Stimulated activated memory B cell treated with anti-CD40 and anti-IgM and Interleukin-4, amounts not matched to agents 10 μg/mL and 1 μg/mL and 100 μg/mL, for 72 hours (primary cell): ENCODE measurements around the gene UQCC2.

Source experiments
- ATAC-seq: fragments of 150-1000 bp; cut with Tn5 transposase; 2 replicates; pipeline ENCODE4 v1.10.0; 2021
- H3K27ac Mint-ChIP-seq: one replicate; pipeline ENCODE4 v1.8.0; 2022; ENCODE audit warnings: mild to moderate bottlenecking, mixed read lengths
- H3K27me3 Mint-ChIP-seq: one replicate; pipeline ENCODE4 v1.8.0; 2022; ENCODE audit warnings: mixed read lengths
- H3K36me3 Mint-ChIP-seq: one replicate; pipeline ENCODE4 v1.8.0; 2022; ENCODE audit warnings: mixed read lengths
- H3K4me1 Mint-ChIP-seq: one replicate; pipeline ENCODE4 v1.8.0; 2022; ENCODE audit warnings: mixed read lengths
- H3K4me3 Mint-ChIP-seq: one replicate; pipeline ENCODE4 v1.8.0; 2022; ENCODE audit warnings: mild to moderate bottlenecking, moderate library complexity, mixed read lengths
- H3K9me3 Mint-ChIP-seq: one replicate; pipeline ENCODE4 v1.8.0; 2022; ENCODE audit warnings: mixed read lengths

UQCC2 gene

DNA sequence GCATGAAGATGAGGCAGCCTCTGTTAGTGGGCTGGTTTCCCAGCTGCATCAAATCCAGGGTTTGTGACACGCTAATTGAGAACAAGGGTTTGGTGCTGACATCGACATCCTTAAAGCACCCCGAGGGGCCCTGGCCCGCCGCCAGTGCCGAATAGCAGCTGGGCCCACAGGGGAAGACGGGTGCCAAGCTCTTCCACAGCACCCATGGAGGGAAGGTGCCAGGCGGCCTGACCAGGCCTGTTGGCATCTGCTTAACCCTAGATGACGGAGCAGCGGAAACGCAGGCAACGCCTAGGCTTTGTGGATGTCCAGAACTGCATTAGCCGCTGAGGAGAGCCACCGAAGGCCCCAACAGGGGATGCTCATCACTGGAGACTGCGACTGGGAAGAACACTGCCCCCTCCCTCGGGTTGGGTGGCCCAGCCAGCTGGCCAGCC is 16.0 kb downstream of the UQCC2 start:
- Mint-ChIP-seq H3K4me3 (no peak overlapping the region), H3K27me3 (no peaks in the 10 kb centered on the region), H3K27ac (peak overlapping the region; percentile 88), H3K4me1 (peaks cover 88% of the 10 kb centered on the region), H3K9me3 (no peaks in the 10 kb centered on the region), H3K36me3 (peaks cover 59% of the 10 kb centered on the region)
- no peak for ATAC-seq

DNA sequence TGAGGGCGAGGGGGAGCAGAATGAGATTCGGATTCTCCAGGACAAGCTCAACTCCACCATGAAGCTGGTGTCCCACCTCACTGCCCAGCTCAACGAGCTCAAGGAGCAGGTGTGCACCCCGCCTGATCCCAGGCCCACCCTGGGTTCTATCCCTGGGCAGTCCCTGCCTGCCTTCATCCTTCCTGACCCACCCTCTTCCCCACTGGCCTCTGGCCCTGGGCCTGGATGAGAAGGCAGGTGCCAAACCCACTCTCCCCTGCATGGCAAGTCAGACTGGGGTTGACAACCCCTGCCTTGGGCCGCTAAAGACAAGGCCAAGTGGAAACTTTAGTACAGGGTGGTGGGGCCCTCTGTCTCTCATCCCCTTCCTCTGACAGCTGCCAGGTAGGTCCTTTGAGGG is 16.5 kb downstream of the UQCC2 start:
- H3K27me3 Mint-ChIP-seq, result no peaks in the 10 kb centered on the region
- peaks cover 60% of the 10 kb centered on the region for H3K36me3 Mint-ChIP-seq
- no peaks in the 10 kb centered on the region for H3K9me3 Mint-ChIP-seq
- H3K4me3 Mint-ChIP-seq, result no peak overlapping the region
- peak overlapping the region; percentile 88 for H3K27ac Mint-ChIP-seq
- H3K4me1 Mint-ChIP-seq, result peaks cover 83% of the 10 kb centered on the region
- ATAC-seq, result no peak

GRCh38 chr6:33694401-33694931 is 17.0 kb downstream of the UQCC2 start:
- Mint-ChIP-seq H3K4me3 (no peak overlapping the region), H3K9me3 (no peaks in the 10 kb centered on the region), H3K27me3 (no peaks in the 10 kb centered on the region), H3K4me1 (peaks cover 78% of the 10 kb centered on the region), H3K36me3 (peaks cover 65% of the 10 kb centered on the region), H3K27ac (peak overlapping the region; percentile 88)
- ATAC-seq, result no peak

GRCh38 chr6:33693186-33694105 is 18.1 kb downstream of the UQCC2 start:
- H3K4me1 Mint-ChIP-seq, result peaks cover 67% of the 10 kb centered on the region
- peak; percentile 44 for ATAC-seq
- no peaks in the 10 kb centered on the region for H3K9me3 Mint-ChIP-seq
- H3K4me3 Mint-ChIP-seq, result no peak overlapping the region
- peak overlapping the region; percentile 82 for H3K27ac Mint-ChIP-seq
- H3K36me3 Mint-ChIP-seq, result peaks cover 76% of the 10 kb centered on the region
- H3K27me3 Mint-ChIP-seq, result no peaks in the 10 kb centered on the region

DNA sequence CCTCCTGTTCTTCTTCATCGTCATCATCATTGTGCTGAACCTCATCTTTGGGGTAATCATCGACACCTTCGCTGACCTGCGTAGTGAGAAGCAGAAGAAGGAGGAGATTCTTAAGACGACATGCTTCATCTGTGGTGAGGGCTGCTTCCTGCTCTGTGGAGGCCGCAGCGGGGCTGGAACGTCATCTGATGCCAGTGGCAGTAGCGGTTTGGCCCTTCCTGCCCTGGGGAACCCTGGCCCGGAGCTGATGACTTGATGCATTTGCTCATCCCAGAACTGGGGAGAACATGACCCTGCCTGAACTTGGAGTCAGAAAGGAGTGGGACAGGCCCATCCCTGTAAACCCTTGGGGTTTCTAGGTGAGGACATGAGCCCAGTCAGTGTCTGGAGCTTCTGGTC is 18.7 kb downstream of the UQCC2 start:
- H3K36me3 Mint-ChIP-seq, result peaks cover 80% of the 10 kb centered on the region
- no peak overlapping the region for H3K4me3 Mint-ChIP-seq
- peak; percentile 88 for ATAC-seq
- H3K9me3 Mint-ChIP-seq, result no peaks in the 10 kb centered on the region
- peak overlapping the region; percentile 82 for H3K27ac Mint-ChIP-seq
- H3K27me3 Mint-ChIP-seq, result no peaks in the 10 kb centered on the region
- peaks cover 61% of the 10 kb centered on the region for H3K4me1 Mint-ChIP-seq

DNA sequence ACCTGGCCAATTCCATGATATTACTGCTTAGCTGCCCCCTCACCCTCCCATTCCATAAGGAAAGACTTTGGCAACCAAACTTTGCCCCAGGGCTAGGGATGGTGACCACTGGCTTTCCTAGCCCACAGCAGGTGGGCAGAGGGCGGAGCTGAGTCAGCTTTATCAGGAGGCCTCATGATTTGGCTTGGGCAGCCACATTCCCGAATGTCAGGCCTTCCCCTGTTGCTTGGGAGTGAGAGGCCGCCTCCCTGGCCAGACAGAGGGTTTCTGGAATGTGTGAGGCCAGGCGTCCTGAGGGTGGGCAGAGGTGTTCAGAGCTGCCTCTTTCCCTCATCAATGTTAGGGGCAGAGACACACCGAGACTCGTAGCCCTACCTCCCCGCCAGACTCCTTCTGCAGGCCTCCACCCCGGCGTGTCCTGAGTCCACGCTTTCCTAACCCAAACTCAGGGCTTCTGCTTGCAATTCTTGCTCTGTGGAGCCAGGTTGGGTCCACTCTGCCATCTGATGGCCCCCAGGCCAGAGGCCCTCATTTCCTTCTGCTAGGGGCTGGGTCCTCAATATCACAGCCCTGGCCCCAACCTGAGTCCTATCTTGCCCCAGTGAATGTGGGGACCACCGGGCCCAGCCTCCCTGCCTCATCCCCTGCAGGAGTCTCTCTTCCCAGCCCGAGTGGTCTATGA is 19.3 kb downstream of the UQCC2 start:
- Mint-ChIP-seq H3K36me3 (peaks cover 79% of the 10 kb centered on the region), H3K27ac (peak overlapping the region; percentile 82), H3K9me3 (no peaks in the 10 kb centered on the region), H3K4me3 (no peak overlapping the region), H3K4me1 (peaks cover 56% of the 10 kb centered on the region), H3K27me3 (no peaks in the 10 kb centered on the region)
- ATAC-seq, result no peak

GRCh38 chr6:33691456-33692077 is 19.9 kb downstream of the UQCC2 start:
- no peak for ATAC-seq
- Mint-ChIP-seq H3K4me3 (no peak overlapping the region), H3K9me3 (no peaks in the 10 kb centered on the region), H3K36me3 (peaks cover 85% of the 10 kb centered on the region), H3K4me1 (peaks cover 50% of the 10 kb centered on the region), H3K27me3 (no peaks in the 10 kb centered on the region), H3K27ac (peak overlapping the region; percentile 82)

DNA sequence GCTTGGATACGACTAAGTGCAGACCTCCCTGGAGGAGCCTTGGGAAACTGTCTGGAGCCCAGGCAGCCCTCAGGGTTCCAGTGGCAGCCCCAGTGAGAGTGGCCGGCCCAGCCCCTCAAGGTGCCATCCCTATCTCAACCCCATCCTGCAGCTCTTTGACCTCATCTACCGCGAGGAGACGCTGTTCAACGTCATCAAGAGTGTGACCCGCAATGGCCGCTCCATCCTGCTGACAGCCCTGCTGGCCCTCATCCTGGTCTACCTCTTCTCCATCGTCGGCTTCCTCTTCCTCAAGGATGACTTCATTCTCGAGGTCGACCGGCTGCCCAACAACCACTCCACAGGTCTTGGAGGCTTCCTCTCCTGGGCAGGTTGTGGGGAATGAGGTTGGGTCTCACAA is 20.7 kb downstream of the UQCC2 start:
- Mint-ChIP-seq H3K4me3 (no peak overlapping the region), H3K4me1 (peaks cover 41% of the 10 kb centered on the region), H3K27ac (no peak overlapping the region), H3K36me3 (peaks cover 85% of the 10 kb centered on the region), H3K27me3 (no peaks in the 10 kb centered on the region), H3K9me3 (no peaks in the 10 kb centered on the region)
- ATAC-seq, result no peak

DNA sequence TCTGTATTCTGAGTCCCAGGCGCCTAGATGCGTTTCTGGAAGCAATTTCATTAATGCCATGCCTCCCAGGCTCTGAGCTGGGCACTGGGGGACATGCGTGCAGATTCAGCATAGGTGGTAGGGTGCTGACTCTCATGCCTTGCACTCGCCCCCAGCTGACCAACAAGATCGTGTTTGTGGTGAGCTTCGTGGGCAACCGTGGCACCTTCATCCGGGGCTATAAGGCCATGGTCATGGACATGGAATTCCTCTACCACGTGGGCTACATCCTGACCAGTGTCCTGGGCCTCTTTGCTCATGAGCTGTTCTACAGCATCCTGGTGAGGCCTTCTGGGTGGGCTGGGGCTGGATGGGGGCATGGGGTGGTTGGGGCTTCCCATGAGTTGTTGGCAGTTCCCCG is 21.6 kb downstream of the UQCC2 start:
- H3K36me3 Mint-ChIP-seq, result peaks cover 87% of the 10 kb centered on the region

DNA sequence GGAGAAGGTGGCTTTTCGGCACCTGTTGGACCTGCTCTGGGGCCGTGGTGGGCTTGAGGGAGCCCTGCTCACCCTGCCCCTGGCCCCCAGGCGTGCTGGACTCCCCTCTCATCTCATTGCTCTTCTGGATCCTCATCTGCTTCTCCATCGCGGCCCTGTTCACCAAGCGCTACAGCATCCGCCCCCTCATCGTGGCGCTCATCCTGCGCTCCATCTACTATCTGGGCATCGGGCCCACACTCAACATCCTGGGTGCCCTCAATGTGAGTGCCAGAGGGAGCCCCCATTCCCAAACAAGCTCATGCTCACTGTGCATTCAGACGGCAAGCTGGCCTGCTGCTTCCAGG is 22.4 kb downstream of the UQCC2 start:
- peaks cover 25% of the 10 kb centered on the region for H3K4me1 Mint-ChIP-seq
- no peak for ATAC-seq
- no peak overlapping the region for H3K4me3 Mint-ChIP-seq
- no peak overlapping the region for H3K27ac Mint-ChIP-seq
- no peaks in the 10 kb centered on the region for H3K27me3 Mint-ChIP-seq
- H3K36me3 Mint-ChIP-seq, result peaks cover 87% of the 10 kb centered on the region
- no peaks in the 10 kb centered on the region for H3K9me3 Mint-ChIP-seq

More for the DNA sequence above, 21.6 kb downstream of the UQCC2 start:
- no peak for ATAC-seq
- H3K9me3 Mint-ChIP-seq, result no peaks in the 10 kb centered on the region
- peaks cover 33% of the 10 kb centered on the region for H3K4me1 Mint-ChIP-seq
- no peak overlapping the region for H3K27ac Mint-ChIP-seq
- H3K27me3 Mint-ChIP-seq, result no peaks in the 10 kb centered on the region
- no peak overlapping the region for H3K4me3 Mint-ChIP-seq

- Mint-ChIP-seq H3K36me3 (peaks cover 91% of the 10 kb centered on the region), H3K27me3 (no peaks in the 10 kb centered on the region), H3K9me3 (no peaks in the 10 kb centered on the region), H3K4me1 (peaks cover 20% of the 10 kb centered on the region), H3K27ac (no peak overlapping the region), H3K4me3 (no peak overlapping the region)
- no peak for ATAC-seq
Observed at GRCh38 chr6:33688451-33689147, 22.9 kb downstream of the UQCC2 start.

GRCh38 chr6:33688006-33688405 is 23.5 kb downstream of the UQCC2 start:
- peaks cover 90% of the 10 kb centered on the region for H3K36me3 Mint-ChIP-seq
- no peak for ATAC-seq
- H3K27ac Mint-ChIP-seq, result no peak overlapping the region
- H3K4me3 Mint-ChIP-seq, result no peak overlapping the region
- H3K27me3 Mint-ChIP-seq, result no peaks in the 10 kb centered on the region
- no peaks in the 10 kb centered on the region for H3K9me3 Mint-ChIP-seq
- peaks cover 14% of the 10 kb centered on the region for H3K4me1 Mint-ChIP-seq

GRCh38 chr6:33686981-33687975 is 24.2 kb downstream of the UQCC2 start:
- peaks cover 7% of the 10 kb centered on the region for H3K4me1 Mint-ChIP-seq
- no peaks in the 10 kb centered on the region for H3K27me3 Mint-ChIP-seq
- H3K4me3 Mint-ChIP-seq, result no peak overlapping the region
- peaks cover 84% of the 10 kb centered on the region for H3K36me3 Mint-ChIP-seq
- ATAC-seq, result no peak
- H3K9me3 Mint-ChIP-seq, result no peaks in the 10 kb centered on the region
- peak overlapping the region; percentile 20 for H3K27ac Mint-ChIP-seq
